Panc1 (cell line): ENCODE measurements around the gene HTR3B. TPM values are rescaled to one million over a fixed set of nuclear protein-coding genes. Genes with fewer than 3 reads are reported as not detected.

Source experiments
- ATAC-seq: fragments of 200-7000 bp; cut with Tn5 transposase; 2 replicates; pipeline ENCODE4 v1.9.1; 2020; ENCODE audit warnings: mild to moderate bottlenecking, moderate library complexity
- BruUV-seq: library from RNA; stranded (reverse); fragments of 400-500 nt; replicated peaks from 2 replicates; lab custom pipeline; 2021; lab: Mats Ljungman, UMichigan
- CTCF ChIA-PET: fragments of 300-600 bp; sonication (Branson Sonifier 250); formaldehyde crosslinking; loops from one replicate; lab custom pipeline; 2022; ENCODE audit warnings: antibody characterized with exemption; lab: Charles Lee
- POLR2A ChIA-PET: fragments of 300-600 bp; sonication (Branson Sonifier 250); formaldehyde crosslinking; loops from one replicate; lab custom pipeline; 2022; ENCODE audit warnings: antibody characterized with exemption; lab: Charles Lee
- DNase-seq: peaks from one replicate; pipeline ENCODE4 v3.0.0-alpha.2; 2010; ENCODE audit warnings: low read depth, low spot score
- H3K27ac ChIP-seq: 2 replicates; pipeline ENCODE4 v1.5.1; 2011; ENCODE audit warnings: mild to moderate bottlenecking, low read length, inconsistent platforms
- H3K27me3 ChIP-seq: fragments of 200-500 bp; sonication (Bioruptor generic); 2 replicates; pipeline ENCODE4 v1.6.0; 2014; ENCODE audit warnings: low read length, inconsistent platforms; ENCODE audit not compliant: control insufficient read depth, insufficient read depth
- H3K36me3 ChIP-seq: fragments of 200-500 bp; sonication (Bioruptor generic); 2 replicates; pipeline ENCODE4 v1.5.1; 2014; ENCODE audit warnings: inconsistent platforms, mild to moderate bottlenecking, low read length, moderate library complexity; ENCODE audit not compliant: control insufficient read depth, insufficient read depth
- H3K4me1 ChIP-seq: 2 replicates; pipeline ENCODE4 v1.5.1; 2011; ENCODE audit warnings: inconsistent platforms, mild to moderate bottlenecking, low read length, moderate library complexity; ENCODE audit not compliant: control insufficient read depth, insufficient read depth
- H3K4me3 ChIP-seq, 2 experiments: 2 replicates each; pipeline ENCODE4 v1.5.1; 2011 to 2012; ENCODE audit warnings: low read depth in 2 of 2, low read length in 2 of 2, mild to moderate bottlenecking in 2 of 2, inconsistent platforms in 1 of 2, moderate library complexity in 1 of 2
- H3K9me3 ChIP-seq: fragments of 200-500 bp; sonication (Bioruptor generic); 2 replicates; pipeline ENCODE4 v1.5.1; 2014; ENCODE audit warnings: low read depth, mild to moderate bottlenecking, inconsistent platforms, low read length, moderate library complexity; ENCODE audit not compliant: control insufficient read depth, insufficient read depth
- POLR2AphosphoS5 ChIP-seq: IDR thresholded peaks from 2 replicates; pipeline ENCODE4 v1.6.1; 2012; ENCODE audit warnings: mild to moderate bottlenecking, low read depth, low read length, moderate library complexity
- REST ChIP-seq, 2 experiments: IDR thresholded peaks; 2 replicates each; pipeline ENCODE4 v1.6.1; 2011 to 2012; ENCODE audit warnings: low read depth in 2 of 2, control low read depth in 1 of 2, low read length in 1 of 2, mild to moderate bottlenecking in 1 of 2, moderate library complexity in 1 of 2; ENCODE audit not compliant: insufficient read depth in 1 of 2
- SIN3A ChIP-seq: IDR thresholded peaks from 2 replicates; pipeline ENCODE4 v1.6.1; 2012; ENCODE audit warnings: low read depth, mild to moderate bottlenecking, low read length, moderate library complexity, borderline replicate concordance; ENCODE audit not compliant: insufficient read depth
- TCF7L2 ChIP-seq: IDR thresholded peaks from 2 replicates; pipeline ENCODE4 v1.6.1; 2011; ENCODE audit warnings: mild to moderate bottlenecking, low read depth, low read length, inconsistent platforms
- in situ Hi-C: cut with HindIII; loops from 2 replicates; pipeline ENCODE4 v1.10.0; 2016; ENCODE audit warnings: low sequenced_read_pairs, low pct_unique_long_range_greater_than_20kb
- intact Hi-C: fragments of 100-400 bp; cut with micrococcal nuclease; formaldehyde crosslinking; loops from one replicate; pipeline ENCODE4 v1.10.0; 2022; ENCODE audit not compliant: unreplicated experiment
- total RNA-seq: library from RNA; stranded (reverse); gene quantifications from one replicate; pipeline ENCODE4 v1.2.1, GENCODE V29; 2021; ENCODE audit not compliant: unreplicated experiment
- TF ChIP-seq, protein P1 (sequence below): fragments of 450-650 bp; IDR thresholded peaks from 2 replicates; pipeline ENCODE4 v1.5.1; 2017; ENCODE audit warnings: mild to moderate bottlenecking

Gene HTR3B
- total RNA-seq, 1 experiment from 2014 or later: not detected

DNA sequence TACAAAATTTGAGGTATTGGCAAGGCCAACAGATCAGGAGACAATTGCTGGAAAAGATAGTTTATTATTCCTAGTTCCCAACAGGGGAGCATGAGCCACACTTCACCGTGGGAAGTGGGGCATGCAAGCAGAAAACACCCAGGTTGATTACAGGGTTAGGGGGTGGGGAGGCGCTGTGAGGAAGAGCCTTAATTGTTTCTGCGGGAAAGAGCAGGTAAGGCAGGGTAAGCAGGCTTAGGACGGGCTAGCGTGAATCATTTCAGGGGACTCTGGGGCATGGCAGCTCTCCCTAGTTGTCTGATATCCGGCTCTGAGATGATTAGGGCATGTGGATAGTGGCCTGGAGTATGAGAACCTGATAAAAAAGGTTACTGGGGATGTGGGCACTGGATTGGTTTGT, 49.6 kb downstream of the HTR3B start:
- no peak overlapping the region for H3K27ac ChIP-seq
- in situ Hi-C loops (no loop called here), intact Hi-C loops (no loop called here)
- no TSS peak for BruUV-seq
- H3K4me3 ChIP-seq: no peak overlapping the region
- no peaks in the 10 kb centered on the region for H3K36me3 ChIP-seq
- TF ChIP-seq, protein P1, sequence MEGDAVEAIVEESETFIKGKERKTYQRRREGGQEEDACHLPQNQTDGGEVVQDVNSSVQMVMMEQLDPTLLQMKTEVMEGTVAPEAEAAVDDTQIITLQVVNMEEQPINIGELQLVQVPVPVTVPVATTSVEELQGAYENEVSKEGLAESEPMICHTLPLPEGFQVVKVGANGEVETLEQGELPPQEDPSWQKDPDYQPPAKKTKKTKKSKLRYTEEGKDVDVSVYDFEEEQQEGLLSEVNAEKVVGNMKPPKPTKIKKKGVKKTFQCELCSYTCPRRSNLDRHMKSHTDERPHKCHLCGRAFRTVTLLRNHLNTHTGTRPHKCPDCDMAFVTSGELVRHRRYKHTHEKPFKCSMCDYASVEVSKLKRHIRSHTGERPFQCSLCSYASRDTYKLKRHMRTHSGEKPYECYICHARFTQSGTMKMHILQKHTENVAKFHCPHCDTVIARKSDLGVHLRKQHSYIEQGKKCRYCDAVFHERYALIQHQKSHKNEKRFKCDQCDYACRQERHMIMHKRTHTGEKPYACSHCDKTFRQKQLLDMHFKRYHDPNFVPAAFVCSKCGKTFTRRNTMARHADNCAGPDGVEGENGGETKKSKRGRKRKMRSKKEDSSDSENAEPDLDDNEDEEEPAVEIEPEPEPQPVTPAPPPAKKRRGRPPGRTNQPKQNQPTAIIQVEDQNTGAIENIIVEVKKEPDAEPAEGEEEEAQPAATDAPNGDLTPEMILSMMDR: no peak
- no peak for TF ChIP-seq REST (IDR thresholded peaks at IDR 0.05; ENCODE audit: insufficient read depth in 1 of 2, low read depth in 2 of 2, low read length in 1 of 2)
- TF ChIP-seq POLR2AphosphoS5: no peak
- TF ChIP-seq SIN3A: no peak
- no peak for TF ChIP-seq TCF7L2
- no peaks in the 10 kb centered on the region for H3K9me3 ChIP-seq
- peaks cover 5% of the 10 kb centered on the region; the same call in 1 of the 2 replicates for H3K27me3 ChIP-seq
- DNase-seq (no peak), ATAC-seq (no peak)
- ChIA-PET POLR2A (no interaction called here), CTCF (interaction anchor here (0.6 kb wide), 1 partner anchor 39 kb away, joined by 4 read pairs; no protein-coding TSS in a partner anchor)
- no peaks in the 10 kb centered on the region for H3K4me1 ChIP-seq

DNA sequence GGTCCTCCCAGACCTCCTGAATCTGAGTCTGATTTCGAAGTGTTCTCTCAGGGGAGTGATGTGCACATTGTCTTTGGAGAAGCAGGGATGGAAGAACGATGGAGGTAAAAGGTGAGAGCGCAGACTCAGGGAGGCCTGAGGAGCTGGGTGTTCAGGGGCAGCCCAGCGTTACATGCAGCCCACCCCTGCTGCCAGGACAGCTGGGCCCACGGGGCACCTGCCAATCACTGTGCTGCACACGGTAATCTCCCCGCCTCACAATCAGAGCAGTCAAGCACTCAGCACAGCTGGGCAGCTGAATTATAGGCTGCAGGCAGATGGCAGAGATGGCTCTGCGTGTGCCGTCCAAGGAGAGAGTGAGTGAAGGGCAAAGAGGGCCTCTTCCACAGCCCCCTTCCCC, 52.4 kb downstream of the HTR3B start:
- in situ Hi-C loops (no loop called here), intact Hi-C loops (no loop called here)
- DNase-seq (no peak), ATAC-seq (0 out of 2 replicates have a peak, but pooled peaks have one; percentile 20)
- ChIA-PET CTCF (interaction anchor here (0.9 to 1.0 kb wide), 2 partner anchors 9 to 389 kb away, joined by 3 to 7 read pairs; no protein-coding TSS in a partner anchor), POLR2A (no interaction called here)
- Histone ChIP-seq H3K9me3 (no peaks in the 10 kb centered on the region), H3K27ac (no peak overlapping the region), H3K4me3 (no peak overlapping the region), H3K36me3 (no peaks in the 10 kb centered on the region), H3K4me1 (no peaks in the 10 kb centered on the region), H3K27me3 (0 out of 2 replicates have a peak, but pooled peaks cover 3% of the 10 kb centered on the region)
- TF ChIP-seq SIN3A: no peak
- TF ChIP-seq, protein P1: no peak
- no peak for TF ChIP-seq TCF7L2
- no peak for TF ChIP-seq REST (IDR thresholded peaks at IDR 0.05; ENCODE audit: insufficient read depth in 1 of 2, low read depth in 2 of 2, low read length in 1 of 2)
- TF ChIP-seq POLR2AphosphoS5: no peak
- BruUV-seq: no TSS peak
